Tibial nerve (tissue), 4 donors: ENCODE measurements around the gene METTL25B. TPM values are rescaled to one million over a fixed set of nuclear protein-coding genes. Genes with fewer than 3 reads are reported as not detected.

Experiments used
- DNase-seq, 2 donors: peaks; one replicate each; pipeline ENCODE4 v3.0.0-alpha.2; 2019; ENCODE audit warnings: low spot score in 2 of 2
- H3K27ac ChIP-seq, 4 donors: fragments of 200-600 bp; sonication (generic) in 3 of 4; one replicate each; pipeline ENCODE4 v1.5.1; 2017 to 2019; ENCODE audit warnings: mild to moderate bottlenecking in 1 of 4
- H3K27me3 ChIP-seq, 2 donors: fragments of 200-600 bp; sonication (generic) in 1 of 2; one replicate each; pipeline versions ENCODE4 v1.5.1 to v1.6.0; 2017 to 2019
- H3K36me3 ChIP-seq, 3 donors: fragments of 200-600 bp; sonication (generic); one replicate each; pipeline ENCODE4 v1.5.1; 2018 to 2019
- H3K4me1 ChIP-seq, 4 donors: fragments of 200-600 bp; sonication (generic) in 3 of 4; one replicate each; pipeline ENCODE4 v1.5.1; 2017 to 2019
- H3K4me3 ChIP-seq, 4 donors: fragments of 200-600 bp; sonication (generic) in 3 of 4; one replicate each; pipeline ENCODE4 v1.5.1; 2017 to 2019; ENCODE audit warnings: mild to moderate bottlenecking in 1 of 4, moderate library complexity in 1 of 4
- H3K9me3 ChIP-seq, 4 donors: fragments of 200-600 bp; sonication (generic) in 3 of 4; one replicate each; pipeline ENCODE4 v1.5.1; 2017 to 2019
- EP300 ChIP-seq, 2 donors: sonication (generic); formaldehyde crosslinking; IDR thresholded peaks; one replicate each; pipeline ENCODE4 v1.6.1; 2017; ENCODE audit warnings: antibody characterized with exemption in 2 of 2, mild to moderate bottlenecking in 1 of 2
- POLR2A ChIP-seq, 2 donors: fragments of 450-650 bp; IDR thresholded peaks; one replicate each; pipeline ENCODE4 v1.6.1; 2017; ENCODE audit warnings: antibody characterized with exemption in 2 of 2, mild to moderate bottlenecking in 2 of 2, moderate library complexity in 2 of 2
- WGBS, 2 donors: methylation state at CpG; one replicate each; pipeline ENCODE4 v1.1.5; 2018; 5-methylcytosine and 5-hydroxymethylcytosine counted together
- total RNA-seq, 4 donors: library from RNA; depleted of rRNA; stranded (reverse); fragments of >200 nt; gene quantifications; one replicate each; pipeline ENCODE4 v1.1.0, GENCODE V29; 2016
- TF ChIP-seq, protein P1 (sequence below), 5 experiments: fragments of 200-600 bp in 3 of 5; fragments of 450-650 bp in 2 of 5; sonication (generic) in 3 of 5; IDR thresholded peaks; one replicate each; pipeline ENCODE4 v1.5.1; 2016 to 2019; ENCODE audit warnings: antibody characterized with exemption in 5 of 5, mild to moderate bottlenecking in 3 of 5, moderate library complexity in 2 of 5

METTL25B gene
- total RNA-seq, 4 donors from 2014 or later: 36.5 to 50.1 (median 46.0) TPM

DNA sequence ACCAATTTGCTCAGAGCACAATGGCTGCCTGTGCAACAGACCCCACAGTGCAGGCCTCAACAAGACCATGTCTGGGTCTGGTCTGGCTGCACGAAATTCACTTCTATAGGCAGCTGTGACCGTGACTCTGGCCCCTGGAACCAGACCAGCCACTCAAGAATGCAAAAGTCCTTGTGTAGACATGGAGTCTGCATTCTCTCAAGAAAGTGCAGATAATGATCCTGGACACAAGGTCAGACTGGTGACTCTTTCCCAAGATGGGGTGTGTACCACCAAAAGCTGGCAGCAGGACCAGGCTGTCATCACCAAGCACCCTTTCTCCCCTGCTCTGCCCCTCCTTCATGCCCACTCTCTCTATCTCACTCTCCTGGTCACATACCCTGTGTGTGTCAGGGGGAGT is 7.1 kb upstream of the METTL25B start:
- H3K36me3 ChIP-seq: peaks cover 0 to 64% (median 7%) of the 10 kb centered on the region in 3 donors

GRCh38 chr1:156721535-156721934 is 6.7 kb upstream of the METTL25B start:
- H3K27me3 ChIP-seq: no peaks in the 10 kb centered on the region
- 70 to 88% methylated on average over 4 of the region's 4 CpGs for WGBS, 2 donors
- peaks cover 0 to 27% (median 19%) of the 10 kb centered on the region in 4 donors for H3K4me1 ChIP-seq
- H3K27ac ChIP-seq: no peak overlapping the region
- no peaks in the 10 kb centered on the region for H3K9me3 ChIP-seq
- H3K36me3 ChIP-seq: peaks cover 0 to 64% (median 7%) of the 10 kb centered on the region in 3 donors
- TF ChIP-seq, protein P1, sequence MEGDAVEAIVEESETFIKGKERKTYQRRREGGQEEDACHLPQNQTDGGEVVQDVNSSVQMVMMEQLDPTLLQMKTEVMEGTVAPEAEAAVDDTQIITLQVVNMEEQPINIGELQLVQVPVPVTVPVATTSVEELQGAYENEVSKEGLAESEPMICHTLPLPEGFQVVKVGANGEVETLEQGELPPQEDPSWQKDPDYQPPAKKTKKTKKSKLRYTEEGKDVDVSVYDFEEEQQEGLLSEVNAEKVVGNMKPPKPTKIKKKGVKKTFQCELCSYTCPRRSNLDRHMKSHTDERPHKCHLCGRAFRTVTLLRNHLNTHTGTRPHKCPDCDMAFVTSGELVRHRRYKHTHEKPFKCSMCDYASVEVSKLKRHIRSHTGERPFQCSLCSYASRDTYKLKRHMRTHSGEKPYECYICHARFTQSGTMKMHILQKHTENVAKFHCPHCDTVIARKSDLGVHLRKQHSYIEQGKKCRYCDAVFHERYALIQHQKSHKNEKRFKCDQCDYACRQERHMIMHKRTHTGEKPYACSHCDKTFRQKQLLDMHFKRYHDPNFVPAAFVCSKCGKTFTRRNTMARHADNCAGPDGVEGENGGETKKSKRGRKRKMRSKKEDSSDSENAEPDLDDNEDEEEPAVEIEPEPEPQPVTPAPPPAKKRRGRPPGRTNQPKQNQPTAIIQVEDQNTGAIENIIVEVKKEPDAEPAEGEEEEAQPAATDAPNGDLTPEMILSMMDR (IDR thresholded peaks at IDR 0.05): no peak
- no peak for TF ChIP-seq EP300 (IDR thresholded peaks at IDR 0.05)
- no peak for TF ChIP-seq POLR2A (IDR thresholded peaks at IDR 0.05)
- H3K4me3 ChIP-seq: no peak overlapping the region
- DNase-seq: no peak

More for the DNA sequence above, 7.1 kb upstream of the METTL25B start:
- Histone ChIP-seq H3K27ac (no peak overlapping the region), H3K9me3 (no peaks in the 10 kb centered on the region), H3K4me3 (no peak overlapping the region), H3K27me3 (no peaks in the 10 kb centered on the region), H3K4me1 (peaks cover 0 to 23% (median 15%) of the 10 kb centered on the region in 4 donors)
- no peak for TF ChIP-seq POLR2A (IDR thresholded peaks at IDR 0.05)
- TF ChIP-seq EP300 (IDR thresholded peaks at IDR 0.05): no peak
- TF ChIP-seq, protein P1 (IDR thresholded peaks at IDR 0.05): no peak
- DNase-seq: no peak
- 64 to 68% methylated on average over 2 of the region's 2 CpGs for WGBS, 2 donors

DNA sequence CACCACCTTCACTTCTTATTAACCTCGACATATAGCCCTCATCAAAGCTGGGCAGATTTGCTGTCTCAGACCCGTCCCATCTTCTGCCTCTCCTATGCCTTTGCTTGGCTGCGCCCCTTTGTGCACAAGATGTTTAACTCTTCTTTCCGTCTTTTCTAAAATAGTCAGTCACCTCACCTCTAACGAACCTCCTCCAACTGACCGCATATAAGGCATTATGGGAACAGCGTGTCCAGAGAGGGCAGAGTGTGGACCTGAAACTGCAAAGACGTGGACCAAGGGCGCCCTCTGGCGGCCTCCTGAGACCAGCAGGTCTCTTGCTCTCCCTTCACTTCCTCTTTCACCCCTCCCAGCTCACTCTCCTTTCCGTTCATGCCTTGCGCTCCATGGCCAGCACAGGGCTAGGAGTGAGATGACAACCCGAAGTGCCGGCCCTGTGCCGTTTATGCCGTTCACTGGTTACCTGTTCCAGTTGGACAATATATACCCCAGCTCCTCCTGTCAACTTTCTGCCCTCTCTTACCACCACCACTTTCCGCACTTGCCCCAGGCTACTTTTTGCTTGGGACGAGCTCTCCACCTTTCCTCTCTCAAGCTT is 2.5 kb upstream of the METTL25B start:
- no peak for TF ChIP-seq POLR2A (IDR thresholded peaks at IDR 0.05)
- TF ChIP-seq, protein P1 (IDR thresholded peaks at IDR 0.05): peak; percentile 87 to 97 (median 93)
- peak in 1 of 2 donors; percentile 52 for TF ChIP-seq EP300 (IDR thresholded peaks at IDR 0.05)
- peaks cover 0 to 46% (median 7%) of the 10 kb centered on the region in 3 donors for H3K36me3 ChIP-seq
- WGBS, 2 donors: 11 to 13% methylated on average over 18 of the region's 18 CpGs
- H3K9me3 ChIP-seq: no peaks in the 10 kb centered on the region
- no peaks in the 10 kb centered on the region for H3K27me3 ChIP-seq
- H3K4me1 ChIP-seq: peaks cover 0 to 58% (median 38%) of the 10 kb centered on the region in 4 donors
- peak overlapping the region; percentile 3 to 26 (median 20) for H3K4me3 ChIP-seq
- H3K27ac ChIP-seq: peak overlapping the region in 2 of 4 donors; percentile 5 to 38
- peak; percentile 77 to 84 for DNase-seq

DNA sequence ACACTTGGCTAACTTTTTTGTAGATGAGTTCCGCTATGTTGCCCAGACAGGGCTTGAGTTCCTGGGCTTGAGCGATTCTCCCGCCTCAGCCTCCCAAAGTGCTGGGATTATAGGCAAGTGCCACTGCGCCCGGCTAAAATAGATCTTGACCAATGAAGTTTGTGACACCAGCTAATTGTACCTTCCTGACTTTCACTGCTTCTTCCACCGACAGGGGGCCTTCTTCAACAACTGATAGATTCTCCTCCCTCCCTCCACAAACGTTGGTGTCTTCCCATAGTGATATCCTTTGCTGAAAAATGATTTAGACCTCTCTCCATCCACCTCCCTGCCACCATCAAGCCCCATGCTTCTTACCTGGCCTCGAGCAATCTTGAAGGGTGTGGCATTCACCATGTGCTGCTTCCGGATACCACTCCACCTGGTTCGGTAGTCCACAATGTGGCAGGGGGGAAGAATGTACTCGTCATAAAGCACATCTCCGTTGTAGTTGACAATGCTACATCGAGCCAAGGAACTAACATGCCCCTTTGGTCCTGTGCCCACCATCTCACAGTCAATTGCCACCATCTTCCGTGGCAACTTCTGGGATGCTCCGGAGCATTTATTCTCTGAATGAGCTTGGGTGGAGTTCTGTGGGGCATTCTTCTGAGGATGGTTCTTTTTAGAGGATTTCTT is 1.6 kb upstream of the METTL25B start:
- 48 to 52% methylated on average over 15 of the region's 15 CpGs for WGBS, 2 donors
- H3K36me3 ChIP-seq: peaks cover 0 to 41% (median 7%) of the 10 kb centered on the region in 3 donors
- peak overlapping the region in 1 of 4 donors; percentile 100 for H3K27ac ChIP-seq
- H3K4me3 ChIP-seq: peak overlapping the region in 3 of 4 donors; percentile 21 to 95 (median 26)
- TF ChIP-seq, protein P1 (IDR thresholded peaks at IDR 0.05): peak; percentile 28 to 36 (median 30)
- no peak for TF ChIP-seq EP300 (IDR thresholded peaks at IDR 0.05)
- no peaks in the 10 kb centered on the region for H3K9me3 ChIP-seq
- DNase-seq: peak in 1 of 2 donors; percentile 77
- H3K27me3 ChIP-seq: no peaks in the 10 kb centered on the region
- peaks cover 0 to 58% (median 36%) of the 10 kb centered on the region in 4 donors for H3K4me1 ChIP-seq

DNA sequence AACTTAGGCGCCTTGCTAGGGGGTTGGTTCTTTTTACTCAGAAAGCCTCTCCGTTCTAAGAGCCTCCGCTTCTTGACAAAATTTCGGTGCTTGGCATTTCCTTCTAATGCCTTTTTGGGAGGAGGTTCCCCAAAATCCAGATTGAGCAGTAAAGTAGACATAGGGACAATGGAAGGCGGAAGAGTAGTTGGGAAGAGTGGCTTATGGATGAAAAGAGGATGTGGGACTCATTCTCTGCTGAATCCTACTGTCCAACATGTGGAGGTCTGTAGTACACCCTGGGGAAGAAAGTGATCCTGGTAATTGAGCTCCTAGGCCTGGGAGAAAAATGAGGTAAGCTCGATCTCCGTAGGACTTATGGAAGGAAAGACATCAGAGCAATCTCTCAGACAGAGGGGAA is 777 bp upstream of the METTL25B start:
- TF ChIP-seq EP300 (IDR thresholded peaks at IDR 0.05): no peak
- TF ChIP-seq, protein P1 (IDR thresholded peaks at IDR 0.05): no peak
- WGBS, 2 donors: 46 to 51% methylated on average over 7 of the region's 7 CpGs
- peaks cover 0 to 42% (median 7%) of the 10 kb centered on the region in 3 donors for H3K36me3 ChIP-seq
- peak overlapping the region; percentile 67 to 95 (median 88) for H3K4me3 ChIP-seq
- H3K9me3 ChIP-seq: no peaks in the 10 kb centered on the region
- no peaks in the 10 kb centered on the region for H3K27me3 ChIP-seq
- H3K4me1 ChIP-seq: peaks cover 0 to 58% (median 35%) of the 10 kb centered on the region in 4 donors
- H3K27ac ChIP-seq: peak overlapping the region in 3 of 4 donors; percentile 98 to 100 (median 99)
- no peak for DNase-seq
